IMR-90 (cell line): ENCODE data around the gene AIF1. TPM values are rescaled to one million over a fixed set of nuclear protein-coding genes. Genes with fewer than 3 reads are reported as not detected.

Source experiments
- ATAC-seq: fragments of 200-7000 bp; cut with Tn5 transposase; 2 replicates; pipeline ENCODE4 v1.9.1; 2020; ENCODE audit warnings: low read depth, mild to moderate bottlenecking, moderate library complexity
- BruUV-seq: library from RNA; stranded (reverse); fragments of 400-500 nt; replicated peaks from 2 replicates; lab custom pipeline; 2021; lab: Mats Ljungman, UMichigan
- CTCF ChIA-PET: fragments of 300-600 bp; formaldehyde crosslinking; extraction: SDS; loops from one replicate; lab custom pipeline; 2021; ENCODE audit warnings: antibody characterized with exemption; lab: Yijun Ruan, JAX
- POLR2A ChIA-PET: fragments of 300-600 bp; sonication (Branson Sonifier 250); formaldehyde crosslinking; loops from one replicate; lab custom pipeline; 2022; ENCODE audit warnings: antibody characterized with exemption; ENCODE audit not compliant: unreplicated experiment; lab: Charles Lee
- DNase-seq: peaks from one replicate; pipeline ENCODE4 v3.0.0; 2013
- H2AFZ ChIP-seq: replicated peaks from 2 replicates; pipeline ENCODE3; 2013; ENCODE audit warnings: low read length, mild to moderate bottlenecking; ENCODE audit not compliant: poor library complexity
- H2AK5ac ChIP-seq: 2 replicates; pipeline ENCODE4 v1.6.1; 2013; ENCODE audit warnings: low read depth, low read length, inconsistent platforms
- H2AK9ac ChIP-seq: replicated peaks from 2 replicates; pipeline ENCODE3; 2013; ENCODE audit warnings: mild to moderate bottlenecking, low read depth, low read length, moderate library complexity; ENCODE audit not compliant: poor library complexity
- H2BK120ac ChIP-seq: 2 replicates; pipeline ENCODE4 v1.6.1; 2013; ENCODE audit warnings: low read depth, low read length, inconsistent platforms
- H2BK15ac ChIP-seq: 3 replicates; pipeline ENCODE4 v1.6.1; 2013; ENCODE audit warnings: low read depth, low read length, inconsistent platforms
- H2BK20ac ChIP-seq: 2 replicates; pipeline ENCODE4 v1.6.1; 2013; ENCODE audit warnings: low read depth, mild to moderate bottlenecking, inconsistent platforms, low read length, moderate library complexity
- H2BK5ac ChIP-seq: 2 replicates; pipeline ENCODE4 v1.6.1; 2013; ENCODE audit warnings: mild to moderate bottlenecking, low read depth, low read length, inconsistent platforms; ENCODE audit not compliant: poor library complexity, severe bottlenecking
- H3K14ac ChIP-seq: replicated peaks from 2 replicates; pipeline ENCODE4 v1.6.1; 2013; ENCODE audit warnings: low read depth, low read length, inconsistent platforms
- H3K18ac ChIP-seq: 2 replicates; pipeline ENCODE4 v1.6.1; 2013; ENCODE audit warnings: low read depth, low read length, control low read depth
- H3K23ac ChIP-seq: 2 replicates; pipeline ENCODE4 v1.6.1; 2013; ENCODE audit warnings: low read depth, low read length, inconsistent platforms
- H3K27ac ChIP-seq: 2 replicates; pipeline ENCODE4 v1.5.1; 2013; ENCODE audit warnings: mild to moderate bottlenecking, control low read depth, low read length; ENCODE audit not compliant: insufficient read depth
- H3K27me3 ChIP-seq: 2 replicates; pipeline ENCODE4 v1.6.1; 2013; ENCODE audit warnings: low read length; ENCODE audit not compliant: control insufficient read depth, insufficient read depth
- H3K36me3 ChIP-seq: 2 replicates; pipeline ENCODE4 v1.6.1; 2013; ENCODE audit warnings: low read length, mixed read lengths; ENCODE audit not compliant: control insufficient read depth, insufficient read depth
- H3K4ac ChIP-seq: 2 replicates; pipeline ENCODE4 v1.6.1; 2013; ENCODE audit warnings: low read depth, low read length, inconsistent platforms
- H3K4me1 ChIP-seq: 2 replicates; pipeline ENCODE4 v1.6.1; 2013; ENCODE audit warnings: low read length, mixed read lengths; ENCODE audit not compliant: control insufficient read depth, insufficient read depth
- H3K4me2 ChIP-seq: 2 replicates; pipeline ENCODE4 v1.6.1; 2013; ENCODE audit warnings: low read depth, mild to moderate bottlenecking, control low read depth, low read length, moderate library complexity
- H3K4me3 ChIP-seq: 2 replicates; pipeline ENCODE4 v1.5.1; 2013; ENCODE audit warnings: low read depth, mild to moderate bottlenecking, control low read depth, low read length, moderate library complexity; ENCODE audit not compliant: insufficient read depth
- H3K56ac ChIP-seq: 2 replicates; pipeline ENCODE4 v1.6.1; 2013; ENCODE audit warnings: low read length, inconsistent platforms; ENCODE audit not compliant: insufficient read depth; ENCODE audit errors: extremely low read depth
- H3K79me1 ChIP-seq, 2 experiments: 2 replicates each; pipeline ENCODE4 v1.6.1; 2013; ENCODE audit warnings: low read length in 2 of 2, inconsistent platforms in 1 of 2, low read depth in 1 of 2
- H3K9ac ChIP-seq: 2 replicates; pipeline ENCODE4 v1.6.1; 2013; ENCODE audit warnings: low read depth, low read length, control low read depth
- H3K9me1 ChIP-seq: 2 replicates; pipeline ENCODE4 v1.6.1; 2013; ENCODE audit warnings: low read length, inconsistent platforms; ENCODE audit not compliant: insufficient read depth
- H3K9me3 ChIP-seq: 2 replicates; pipeline ENCODE4 v1.6.1; 2013; ENCODE audit warnings: low read length; ENCODE audit not compliant: control insufficient read depth, insufficient read depth
- H4K20me1 ChIP-seq: 2 replicates; pipeline ENCODE4 v1.6.1; 2013; ENCODE audit warnings: low read length, inconsistent platforms; ENCODE audit not compliant: insufficient read depth
- H4K5ac ChIP-seq: 2 replicates; pipeline ENCODE4 v1.6.1; 2013; ENCODE audit warnings: mild to moderate bottlenecking, low read depth, low read length, control low read depth
- H4K8ac ChIP-seq, 2 experiments: 2 replicates each; pipeline ENCODE4 v1.6.1; 2013; ENCODE audit warnings: low read depth in 2 of 2, low read length in 2 of 2, control low read depth in 1 of 2, inconsistent platforms in 1 of 2
- H4K91ac ChIP-seq: 2 replicates; pipeline ENCODE4 v1.6.1; 2013; ENCODE audit warnings: low read depth, low read length, inconsistent platforms; ENCODE audit not compliant: insufficient read depth
- BHLHE40 ChIP-seq: fragments of 150-350 bp; IDR thresholded peaks from 2 replicates; pipeline ENCODE4 v1.6.1; 2016; ENCODE audit warnings: mild to moderate bottlenecking, low read depth, low read length
- CEBPB ChIP-seq: IDR thresholded peaks from 2 replicates; pipeline ENCODE4 v1.6.1; 2012; ENCODE audit warnings: low read depth, low read length, improper control_type of control experiment
- CHD1 ChIP-seq: IDR thresholded peaks from 2 replicates; pipeline ENCODE4 v1.6.1; 2012; ENCODE audit warnings: low read depth, low read length, improper control_type of control experiment
- CTCF ChIP-seq: conservative IDR thresholded peaks from 2 replicates; pipeline ENCODE4 v1.5.1; 2012; ENCODE audit warnings: mild to moderate bottlenecking, low read depth, low read length, improper control_type of control experiment
- ELK1 ChIP-seq: fragments of 150-350 bp; IDR thresholded peaks from 2 replicates; pipeline ENCODE4 v1.6.1; 2016; ENCODE audit warnings: low read depth, mild to moderate bottlenecking, low read length, moderate library complexity, borderline replicate concordance
- FOS ChIP-seq: fragments of 150-350 bp; IDR thresholded peaks from 2 replicates; pipeline ENCODE4 v1.6.1; 2016; ENCODE audit warnings: low read depth, low read length
- MAFK ChIP-seq: IDR thresholded peaks from 2 replicates; pipeline ENCODE4 v1.6.1; 2012; ENCODE audit warnings: low read depth, low read length, improper control_type of control experiment
- MAZ ChIP-seq: IDR thresholded peaks from 2 replicates; pipeline ENCODE4 v1.6.1; 2012; ENCODE audit warnings: low read depth, mild to moderate bottlenecking, low read length, improper control_type of control experiment, moderate library complexity, borderline replicate concordance
- MXI1 ChIP-seq: IDR thresholded peaks from 2 replicates; pipeline ENCODE4 v1.6.1; 2012; ENCODE audit warnings: low read depth, mild to moderate bottlenecking, low read length, moderate library complexity, borderline replicate concordance
- NFE2L2 ChIP-seq: fragments of 150-350 bp; IDR thresholded peaks from 2 replicates; pipeline ENCODE4 v1.6.1; 2016; ENCODE audit warnings: low read depth, mild to moderate bottlenecking, low read length
- POLR2A ChIP-seq: IDR thresholded peaks from 2 replicates; pipeline ENCODE4 v1.6.1; 2012; ENCODE audit warnings: mild to moderate bottlenecking, low read depth, low read length
- RAD21 ChIP-seq: IDR thresholded peaks from 2 replicates; pipeline ENCODE4 v1.6.1; 2012; ENCODE audit warnings: low read length, improper control_type of control experiment
- RCOR1 ChIP-seq: IDR thresholded peaks from 2 replicates; pipeline ENCODE4 v1.6.1; 2012; ENCODE audit warnings: mild to moderate bottlenecking, low read length, improper control_type of control experiment; ENCODE audit not compliant: insufficient replicate concordance
- SMC3 ChIP-seq: fragments of 150-350 bp; IDR thresholded peaks from 2 replicates; pipeline ENCODE4 v1.6.1; 2016; ENCODE audit warnings: low read depth, mild to moderate bottlenecking, antibody characterized with exemption, low read length, moderate library complexity
- USF2 ChIP-seq: fragments of 150-350 bp; IDR thresholded peaks from 2 replicates; pipeline ENCODE4 v1.6.1; 2017; ENCODE audit warnings: mild to moderate bottlenecking, antibody characterized with exemption, low read length, low read depth
- WGBS, 2 experiments: methylation state at CpG; one replicate each; pipeline versions ENCODE4 v1.1.5 to v1.1.7; 2013; ENCODE audit warnings: missing lambda C conversion rate in 2 of 2; ENCODE audit not compliant: insufficient read length in 1 of 2; ENCODE audit errors: extremely low coverage in 2 of 2; 5-methylcytosine and 5-hydroxymethylcytosine counted together
- dilution Hi-C: fragments of 300-500 bp; cut with HindIII; formaldehyde crosslinking; loops from one replicate; pipeline ENCODE4 v1.14.3; 2018; ENCODE audit warnings: low sequenced_read_pairs; ENCODE audit not compliant: unreplicated experiment
- in situ Hi-C: fragments of 300-500 bp; cut with MboI; formaldehyde crosslinking; loops from 3 replicates; pipeline ENCODE4 v1.14.3; 2019; ENCODE audit warnings: low sequenced_read_pairs, inconsistent platforms, mixed read lengths
- intact Hi-C: fragments of 100-400 bp; cut with micrococcal nuclease; formaldehyde crosslinking; loops from 2 replicates; pipeline ENCODE4 v1.10.0; 2022
- polyA plus RNA-seq, 3 experiments: library from polyadenylated mRNA; depleted of rRNA; stranded (reverse); fragments of >200 nt; gene quantifications; 2 replicates each; pipeline ENCODE4 v1.2.3, GENCODE V29; 2012; ENCODE audit warnings: low replicate concordance in 1 of 3
- total RNA-seq: library from RNA; depleted of rRNA; stranded (reverse); fragments of >200 nt; gene quantifications from 2 replicates; pipeline ENCODE4 v1.2.3, GENCODE V29; 2012

The AIF1 gene
- total and polyA plus RNA-seq, 2 of the 4 experiments (the other 2 are of a cell fraction), result not detected

GRCh38 chr6:31658983-31659648 is 44.1 kb downstream of the AIF1 start:
- H2BK120ac ChIP-seq, result no peak overlapping the region
- no peak overlapping the region for H2BK20ac ChIP-seq
- POLR2A ChIA-PET, result no interaction called here
- peak overlapping the region; percentile 87 for H3K4me2 ChIP-seq
- peak overlapping the region; percentile 90 for H2AK9ac ChIP-seq
- no peak overlapping the region for H2BK15ac ChIP-seq
- H3K79me1 ChIP-seq, result peaks cover 22 to 77% of the 10 kb centered on the region in 2 experiments; a peak in 3 of 4 replicates
- 0 out of 2 replicates have a peak overlapping the region, but pooled peaks have one; percentile 65 for H2AK5ac ChIP-seq
- in situ Hi-C loops, result no loop called here
- H4K8ac ChIP-seq, result no peak overlapping the region
- ATAC-seq (no peak), DNase-seq (no peak)
- H3K9me3 ChIP-seq, result no peaks in the 10 kb centered on the region
- H3K4ac ChIP-seq, result no peak overlapping the region
- no peak overlapping the region for H4K91ac ChIP-seq
- 100% methylated on average over 5 of the region's 13 CpGs; no CpG with 5 or more reads in 1 of the 2 experiments for WGBS, 2 experiments
- CTCF ChIA-PET, result no interaction called here
- BruUV-seq, result no TSS peak
- no peak overlapping the region for H3K56ac ChIP-seq
- H3K4me3 ChIP-seq, result no peak overlapping the region; the same call in 1 of the 2 replicates
- no peak overlapping the region for H2AFZ ChIP-seq
- no peak overlapping the region for H3K18ac ChIP-seq
- H3K27me3 ChIP-seq, result no peaks in the 10 kb centered on the region
- H3K4me1 ChIP-seq, result peaks cover 19% of the 10 kb centered on the region
- no peak overlapping the region for H3K27ac ChIP-seq
- peaks cover 17% of the 10 kb centered on the region for H4K20me1 ChIP-seq
- peak overlapping the region; percentile 98; the same call in 1 of the 2 replicates for H3K9ac ChIP-seq
- peaks cover 15% of the 10 kb centered on the region for H3K36me3 ChIP-seq
- no peak overlapping the region for H3K14ac ChIP-seq
- intact Hi-C loops, result no loop called here
- peaks cover 17% of the 10 kb centered on the region; the same call in 1 of the 2 replicates for H3K9me1 ChIP-seq
- H3K23ac ChIP-seq, result 0 out of 2 replicates have a peak overlapping the region, but pooled peaks have one; percentile 15
- no peak overlapping the region for H2BK5ac ChIP-seq
- H4K5ac ChIP-seq, result no peak overlapping the region
- dilution Hi-C loops, result no loop called here
- no peak for TF ChIP-seq MAFK
- no peak for TF ChIP-seq FOS
- no peak for TF ChIP-seq MXI1
- no peak for TF ChIP-seq BHLHE40
- no peak for TF ChIP-seq CTCF
- TF ChIP-seq RCOR1, result no peak
- no peak for TF ChIP-seq RAD21
- no peak for TF ChIP-seq NFE2L2
- TF ChIP-seq ELK1, result no peak
- no peak for TF ChIP-seq MAZ
- TF ChIP-seq CEBPB, result no peak
- no peak for TF ChIP-seq CHD1
- no peak for TF ChIP-seq POLR2A
- TF ChIP-seq SMC3, result no peak
- no peak for TF ChIP-seq USF2
